ENCODE data around the gene PPP1R1C.

DNA sequence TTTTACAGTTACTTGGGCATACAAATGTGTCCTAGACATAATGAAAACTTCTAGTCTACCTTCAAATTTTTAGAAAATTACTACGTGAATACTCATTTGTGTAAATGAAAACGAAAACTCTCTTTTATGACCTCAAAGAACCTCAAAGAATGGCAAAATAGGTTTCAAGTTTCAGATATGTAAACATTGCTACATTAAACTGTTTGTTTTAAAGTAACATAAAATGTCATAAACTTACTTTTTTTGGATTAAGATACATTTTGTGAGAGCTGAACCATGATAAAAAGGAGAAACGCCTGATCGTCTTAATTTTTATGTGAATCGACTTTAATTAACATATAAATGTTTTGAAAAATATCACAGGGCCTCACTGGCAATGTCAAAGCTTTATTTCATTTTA lies 91.4 kb downstream of the PPP1R1C start:
- TF ChIP-seq, protein P1, sequence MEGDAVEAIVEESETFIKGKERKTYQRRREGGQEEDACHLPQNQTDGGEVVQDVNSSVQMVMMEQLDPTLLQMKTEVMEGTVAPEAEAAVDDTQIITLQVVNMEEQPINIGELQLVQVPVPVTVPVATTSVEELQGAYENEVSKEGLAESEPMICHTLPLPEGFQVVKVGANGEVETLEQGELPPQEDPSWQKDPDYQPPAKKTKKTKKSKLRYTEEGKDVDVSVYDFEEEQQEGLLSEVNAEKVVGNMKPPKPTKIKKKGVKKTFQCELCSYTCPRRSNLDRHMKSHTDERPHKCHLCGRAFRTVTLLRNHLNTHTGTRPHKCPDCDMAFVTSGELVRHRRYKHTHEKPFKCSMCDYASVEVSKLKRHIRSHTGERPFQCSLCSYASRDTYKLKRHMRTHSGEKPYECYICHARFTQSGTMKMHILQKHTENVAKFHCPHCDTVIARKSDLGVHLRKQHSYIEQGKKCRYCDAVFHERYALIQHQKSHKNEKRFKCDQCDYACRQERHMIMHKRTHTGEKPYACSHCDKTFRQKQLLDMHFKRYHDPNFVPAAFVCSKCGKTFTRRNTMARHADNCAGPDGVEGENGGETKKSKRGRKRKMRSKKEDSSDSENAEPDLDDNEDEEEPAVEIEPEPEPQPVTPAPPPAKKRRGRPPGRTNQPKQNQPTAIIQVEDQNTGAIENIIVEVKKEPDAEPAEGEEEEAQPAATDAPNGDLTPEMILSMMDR (conservative IDR thresholded peaks at IDR 0.05 in 1 of 2, IDR thresholded peaks at IDR 0.05 in 1 of 2; ENCODE audit: extremely low read depth in 1 of 2, insufficient read depth in 1 of 2, low read depth in 1 of 2, low read length in 2 of 2) = no peak
- TF ChIP-seq EZH2 (IDR thresholded peaks at IDR 0.05; ENCODE audit: borderline replicate concordance, low read length) = no peak

All from mammary epithelial cell (primary cell).